ENCODE data around the gene CRADD.
"Not testable (repeated sequence)": the region's sequence is repeated elsewhere in the genome, so short reads cannot be mapped to it uniquely, and the experiment has no call there.

Gene CRADD

GRCh38 chr12:93677195-93678064, at the start of gene CRADD:
Gene CRADD, plus strand, starts transcription at chr12:93677375.
- DNase-seq, result peak; percentile 79 to 83

GRCh38 chr12:93632383-93632782, 44.8 kb upstream of the CRADD start:
- no peak for DNase-seq

GRCh38 chr12:93634416-93634815, 42.8 kb upstream of the CRADD start:
- DNase-seq, result no peak

- no peak for DNase-seq
Observed at GRCh38 chr12:93636708-93637107, 40.5 kb upstream of the CRADD start.

- DNase-seq, result no peak
Observed at GRCh38 chr12:93638095-93638494, 39.1 kb upstream of the CRADD start.

GRCh38 chr12:93638954-93639353, 38.2 kb upstream of the CRADD start:
- no peak for DNase-seq

GRCh38 chr12:93639406-93639805, 37.8 kb upstream of the CRADD start:
- no peak for DNase-seq

- not testable (repeated sequence) for DNase-seq
Observed at GRCh38 chr12:93641380-93641779, 35.8 kb upstream of the CRADD start.

- no peak for DNase-seq
Observed at GRCh38 chr12:93642751-93643150, 34.4 kb upstream of the CRADD start.

GRCh38 chr12:93645702-93646101, 31.5 kb upstream of the CRADD start:
- no peak for DNase-seq

GRCh38 chr12:93650626-93651025, 26.5 kb upstream of the CRADD start:
- no peak for DNase-seq

GRCh38 chr12:93653079-93653478, 24.1 kb upstream of the CRADD start:
- no peak for DNase-seq

- no peak for DNase-seq
Observed at GRCh38 chr12:93653712-93654111, 23.5 kb upstream of the CRADD start.

- DNase-seq, result no peak
Observed at GRCh38 chr12:93654421-93654820, 22.8 kb upstream of the CRADD start.

GRCh38 chr12:93657071-93657470, 20.1 kb upstream of the CRADD start:
- no peak for DNase-seq

- no peak for DNase-seq
Observed at GRCh38 chr12:93661021-93661420, 16.2 kb upstream of the CRADD start.

GRCh38 chr12:93663006-93663728, 14.0 kb upstream of the CRADD start:
- no peak for DNase-seq

GRCh38 chr12:93663729-93664084, 13.5 kb upstream of the CRADD start:
- no peak for DNase-seq

GRCh38 chr12:93664573-93665138, 12.5 kb upstream of the CRADD start:
- no peak for DNase-seq

- no peak for DNase-seq
Observed at GRCh38 chr12:93667672-93668071, 9.5 kb upstream of the CRADD start.

GRCh38 chr12:93668919-93669418, 8.2 kb upstream of the CRADD start:
- no peak for DNase-seq

GRCh38 chr12:93669452-93669851, 7.7 kb upstream of the CRADD start:
- DNase-seq, result no peak

- DNase-seq, result no peak
Observed at GRCh38 chr12:93670104-93670503, 7.1 kb upstream of the CRADD start.

- DNase-seq, result no peak
Observed at GRCh38 chr12:93671044-93671443, 6.1 kb upstream of the CRADD start.

Data from activated CD4-positive, alpha-beta T cell treated with anti-CD3 and anti-CD28 coated beads, Interleukin-2, amount 50 U/mL, for 4 hours (primary cell).